ENCODE results near the gene DNER.

DNER gene

GRCh38 chr2:229409751-229410181 is 304.6 kb downstream of the DNER start:
- DNase-seq (ENCODE audit: extremely low spot score): no peak
- ChIA-PET CTCF (no interaction called here), POLR2A (no interaction called here)
- no peak for TF ChIP-seq CTCF (IDR thresholded peaks at IDR 0.05; ENCODE audit: control extremely low read depth, extremely low read depth, low read depth, missing control alignments)

- POLR2A ChIA-PET: no interaction called here
- no peak for TF ChIP-seq CTCF (IDR thresholded peaks at IDR 0.05; ENCODE audit: control extremely low read depth, extremely low read depth, low read depth, missing control alignments)
- DNase-seq (ENCODE audit: extremely low spot score): no peak
- CTCF ChIA-PET: no interaction called here
These were observed 305.4 kb downstream of the DNER start for GRCh38 chr2:229408962-229409361.

GRCh38 chr2:229408356-229408755 is 306.0 kb downstream of the DNER start:
- CTCF ChIA-PET: no interaction called here
- POLR2A ChIA-PET: no interaction called here
- no peak for TF ChIP-seq CTCF (IDR thresholded peaks at IDR 0.05; ENCODE audit: control extremely low read depth, extremely low read depth, low read depth, missing control alignments)
- no peak for DNase-seq (ENCODE audit: extremely low spot score)

- TF ChIP-seq CTCF (IDR thresholded peaks at IDR 0.05; ENCODE audit: control extremely low read depth, extremely low read depth, low read depth, missing control alignments): no peak
- no peak for DNase-seq (ENCODE audit: extremely low spot score)
- POLR2A ChIA-PET: no interaction called here
- CTCF ChIA-PET: no interaction called here
These were observed 307.2 kb downstream of the DNER start for GRCh38 chr2:229407170-229407569.

- ChIA-PET CTCF (no interaction called here), POLR2A (no interaction called here)
- no peak for TF ChIP-seq CTCF (IDR thresholded peaks at IDR 0.05; ENCODE audit: control extremely low read depth, extremely low read depth, low read depth, missing control alignments)
- no peak for DNase-seq (ENCODE audit: extremely low spot score)
These were observed 308.6 kb downstream of the DNER start for GRCh38 chr2:229405796-229406195.

GRCh38 chr2:229403296-229403695 is 311.1 kb downstream of the DNER start:
- ChIA-PET CTCF (no interaction called here), POLR2A (no interaction called here)
- no peak for DNase-seq (ENCODE audit: extremely low spot score)
- TF ChIP-seq CTCF (IDR thresholded peaks at IDR 0.05; ENCODE audit: control extremely low read depth, extremely low read depth, low read depth, missing control alignments): no peak
